CD4-positive, alpha-beta T cell treated with Interleukin-21 for 1 hour (primary cell): Measurements from ENCODE around the gene NETO2.

ENCODE experiments used
- DNase-seq: peaks from one replicate; pipeline ENCODE4 v3.0.0-alpha.2; 2020

The NETO2 gene

GRCh38 chr16:47043970-47044684 is 99.6 kb downstream of the NETO2 start:
- no peak for DNase-seq

GRCh38 chr16:47043200-47043599 is 100.5 kb downstream of the NETO2 start:
- no peak for DNase-seq

GRCh38 chr16:47037746-47038458 is 105.8 kb downstream of the NETO2 start:
- peak; percentile 87 for DNase-seq

DNA sequence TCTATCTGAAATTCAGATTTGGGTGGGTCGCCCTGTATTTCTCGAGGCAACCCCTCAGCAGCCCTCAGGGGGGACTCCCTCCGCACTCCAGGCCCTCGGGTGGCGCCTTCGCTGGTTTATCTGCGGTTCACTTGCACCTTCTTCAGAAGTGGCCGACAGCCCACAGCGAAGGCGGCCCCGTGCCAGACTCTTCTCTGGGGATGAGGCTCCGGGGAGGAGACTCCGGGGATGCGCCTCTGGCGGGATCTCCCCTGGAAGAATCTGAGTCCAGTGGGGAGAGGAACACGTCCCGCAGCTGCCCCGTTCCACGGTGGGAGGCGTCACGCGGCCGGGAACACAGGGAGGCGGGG is 106.4 kb downstream of the NETO2 start:
- DNase-seq, result peak; percentile 17

DNA sequence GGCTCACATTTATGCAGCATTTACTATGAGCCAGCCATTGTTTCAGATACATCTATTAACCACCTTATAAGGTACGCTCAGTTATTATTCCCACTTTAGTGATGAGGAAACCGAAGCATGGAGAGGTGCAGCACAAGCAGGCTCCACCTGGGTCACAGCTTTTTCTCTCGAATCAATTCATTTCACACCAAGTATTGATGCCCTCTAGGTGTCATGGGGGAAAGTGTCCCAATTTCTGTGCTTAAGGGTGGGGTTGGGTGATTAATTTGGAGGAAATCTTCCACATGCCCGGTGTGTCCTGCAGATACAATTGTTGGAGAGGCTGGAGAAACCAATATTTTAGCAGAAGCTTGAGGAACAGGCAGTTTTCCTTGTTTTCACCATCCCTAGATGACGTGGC is 107.5 kb downstream of the NETO2 start:
- DNase-seq, result no peak

DNA sequence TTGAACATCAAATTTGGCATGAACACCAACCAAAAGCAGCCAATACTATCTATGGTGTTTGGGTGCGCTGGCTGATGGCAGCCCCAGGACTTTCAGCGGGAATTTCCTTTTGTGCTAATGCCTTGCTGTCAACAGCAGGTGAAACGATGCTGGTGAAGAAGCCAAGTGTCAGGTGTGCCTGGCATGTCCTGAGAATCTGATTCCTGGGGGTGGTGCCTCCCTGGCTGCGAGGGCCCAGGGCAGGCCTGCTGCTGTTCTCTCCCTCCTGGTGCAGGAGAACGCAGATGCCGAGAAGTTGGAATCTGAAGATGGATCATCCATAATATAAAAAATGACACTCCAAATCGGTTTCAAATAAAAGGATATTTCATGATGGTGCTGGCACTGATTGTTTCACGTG is 108.3 kb downstream of the NETO2 start:
- DNase-seq, result no peak

DNA sequence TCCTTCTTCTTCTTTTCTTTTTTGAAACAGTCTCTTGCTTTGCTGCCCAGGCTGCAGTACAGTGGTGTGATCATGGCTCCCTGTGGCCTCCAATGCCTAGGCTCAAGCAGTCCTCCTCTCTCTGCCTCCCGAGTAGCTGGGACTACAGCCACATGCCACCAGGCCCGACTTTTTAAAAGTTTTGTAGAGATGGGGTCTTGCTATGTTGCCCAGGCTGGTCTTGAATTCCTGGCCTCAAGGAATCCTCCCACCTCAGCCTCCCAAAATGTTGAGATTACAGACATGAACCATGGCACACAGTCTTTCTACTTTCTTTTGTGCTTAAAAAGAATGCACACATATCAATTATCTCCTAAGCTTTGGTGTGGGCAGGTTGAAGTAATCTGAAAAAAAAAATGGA is 109.3 kb downstream of the NETO2 start:
- DNase-seq, result no peak

GRCh38 chr16:47033176-47033575 is 110.6 kb downstream of the NETO2 start:
- no peak for DNase-seq

DNA sequence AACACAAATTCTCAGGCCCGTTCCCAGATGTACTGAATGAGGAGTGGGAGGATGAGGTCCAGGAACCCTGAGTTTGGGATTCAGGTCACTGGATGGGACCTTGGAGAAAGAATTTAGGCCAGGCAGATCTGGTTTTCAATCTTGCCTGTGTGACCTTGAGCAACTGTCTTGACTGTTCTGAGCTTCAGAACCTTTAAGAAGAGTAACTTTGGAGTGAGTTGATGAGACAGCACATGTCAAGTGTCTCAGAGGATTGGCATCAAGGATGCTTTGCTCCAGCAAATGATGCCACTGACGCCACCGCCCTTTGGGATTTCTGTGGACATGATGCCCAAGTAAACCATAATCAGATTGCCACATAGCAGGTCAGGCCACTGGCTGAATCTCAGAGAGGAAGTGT is 114.0 kb downstream of the NETO2 start:
- no peak for DNase-seq

- no peak for DNase-seq
Observed at GRCh38 chr16:47028767-47029377, 114.9 kb downstream of the NETO2 start.
